SH-SY5Y (cell line): ENCODE measurements around the gene CAVIN2.

ENCODE experiments used
- GATA2 ChIP-seq: IDR thresholded peaks from 2 replicates; pipeline ENCODE4 v1.6.1; 2011; ENCODE audit warnings: mild to moderate bottlenecking, low read depth, low read length
- GATA3 ChIP-seq: IDR thresholded peaks from 2 replicates; pipeline ENCODE4 v1.6.1; 2011; ENCODE audit warnings: low read depth, mild to moderate bottlenecking, low read length, moderate library complexity

Gene CAVIN2, protein sequence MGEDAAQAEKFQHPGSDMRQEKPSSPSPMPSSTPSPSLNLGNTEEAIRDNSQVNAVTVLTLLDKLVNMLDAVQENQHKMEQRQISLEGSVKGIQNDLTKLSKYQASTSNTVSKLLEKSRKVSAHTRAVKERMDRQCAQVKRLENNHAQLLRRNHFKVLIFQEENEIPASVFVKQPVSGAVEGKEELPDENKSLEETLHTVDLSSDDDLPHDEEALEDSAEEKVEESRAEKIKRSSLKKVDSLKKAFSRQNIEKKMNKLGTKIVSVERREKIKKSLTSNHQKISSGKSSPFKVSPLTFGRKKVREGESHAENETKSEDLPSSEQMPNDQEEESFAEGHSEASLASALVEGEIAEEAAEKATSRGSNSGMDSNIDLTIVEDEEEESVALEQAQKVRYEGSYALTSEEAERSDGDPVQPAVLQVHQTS

DNA sequence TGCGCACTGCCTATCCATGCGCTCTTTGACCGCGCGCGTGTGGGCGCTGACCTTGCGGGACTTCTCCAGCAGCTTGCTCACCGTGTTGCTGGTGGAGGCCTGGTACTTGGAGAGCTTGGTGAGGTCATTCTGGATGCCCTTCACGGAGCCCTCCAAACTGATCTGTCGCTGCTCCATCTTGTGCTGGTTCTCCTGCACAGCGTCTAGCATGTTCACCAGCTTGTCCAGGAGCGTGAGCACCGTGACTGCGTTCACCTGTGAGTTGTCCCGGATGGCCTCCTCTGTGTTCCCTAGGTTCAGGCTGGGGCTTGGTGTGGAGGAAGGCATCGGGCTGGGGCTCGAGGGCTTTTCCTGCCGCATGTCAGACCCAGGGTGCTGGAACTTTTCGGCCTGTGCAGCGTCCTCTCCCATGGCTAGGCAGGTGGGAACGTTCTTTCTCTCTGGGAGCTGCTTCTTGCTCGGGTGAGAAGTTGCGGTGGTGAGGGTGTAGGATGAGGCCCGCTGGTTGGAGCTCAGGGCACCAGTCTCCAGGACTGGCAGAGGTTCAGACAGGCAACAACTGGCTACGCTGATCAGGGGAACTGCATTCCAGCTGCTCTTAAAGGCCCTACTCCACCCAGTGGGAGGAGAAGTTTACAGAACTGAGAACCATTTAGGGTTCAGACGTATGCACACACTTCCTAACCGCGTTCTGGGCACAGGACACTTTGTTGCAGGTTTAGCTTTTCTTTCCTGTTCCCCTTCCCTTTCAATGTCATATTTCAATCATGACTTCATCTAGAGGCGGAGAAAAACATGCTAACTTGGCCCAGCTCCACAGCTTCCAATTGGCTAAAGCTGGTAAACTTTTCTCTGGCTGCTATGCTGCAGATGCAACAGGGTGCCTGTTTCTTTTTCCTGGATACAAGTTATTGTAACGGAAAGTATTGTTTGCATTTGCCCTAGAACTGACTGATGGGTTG, at the start of gene CAVIN2:
TSS of gene CAVIN2 (minus strand) at position 574 of the 962 bp plus-strand sequence. CDS start at position 411, 163 bp downstream.
- TF ChIP-seq GATA3 (no peak), GATA2 (no peak)

- TF ChIP-seq GATA3: no peak
- no peak for TF ChIP-seq GATA2
Observed at GRCh38 chr2:191895743-191896142, 48.9 kb upstream of the CAVIN2 start.

GRCh38 chr2:191895195-191895594, 48.3 kb upstream of the CAVIN2 start:
- no peak for TF ChIP-seq GATA3
- TF ChIP-seq GATA2: no peak

DNA sequence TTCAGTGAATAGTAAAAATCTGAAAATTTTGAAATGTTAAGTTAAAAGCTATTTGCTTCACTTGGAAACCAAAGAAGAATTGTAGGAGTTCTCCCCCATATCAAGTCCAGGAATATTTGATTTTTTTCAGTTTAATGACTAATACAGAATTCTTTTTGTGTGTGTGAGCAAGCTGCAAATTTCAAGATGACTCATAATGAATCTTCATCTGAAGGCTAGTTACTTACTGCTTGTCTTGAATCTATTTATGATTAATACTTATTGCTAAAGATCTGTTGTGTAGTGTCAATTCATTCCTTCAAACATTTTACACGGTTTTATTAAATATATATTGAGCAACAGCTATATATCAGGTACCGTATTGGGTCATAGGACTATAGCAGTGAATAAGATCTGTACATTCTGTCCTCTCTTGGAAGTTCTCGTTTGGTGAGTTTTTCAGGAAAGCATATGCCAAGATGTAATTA, 47.8 kb upstream of the CAVIN2 start:
- TF ChIP-seq GATA2: no peak
- no peak for TF ChIP-seq GATA3

DNA sequence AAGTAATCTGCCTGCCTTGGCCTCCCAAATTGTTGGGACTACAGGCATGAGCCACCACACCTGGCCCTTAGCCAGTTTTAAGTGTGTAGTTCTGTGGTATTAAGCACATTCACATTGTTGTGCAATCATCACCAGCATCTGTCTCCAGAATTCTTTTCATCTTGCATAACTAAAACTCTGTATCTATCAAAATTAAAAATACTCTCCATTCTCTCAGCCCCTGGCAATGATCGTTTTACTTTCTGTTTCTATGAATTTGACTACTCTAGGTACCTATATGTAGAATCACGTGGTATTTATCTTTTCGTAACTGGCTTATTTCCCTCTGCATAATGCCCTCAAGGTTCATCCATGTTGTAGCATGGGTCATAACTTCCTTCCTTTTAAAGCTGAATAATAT, 45.5 kb upstream of the CAVIN2 start:
- TF ChIP-seq GATA2 (no peak), GATA3 (no peak)

- no peak for TF ChIP-seq GATA3
- no peak for TF ChIP-seq GATA2
Observed at GRCh38 chr2:191891656-191892055, 44.8 kb upstream of the CAVIN2 start.

GRCh38 chr2:191889931-191890330, 43.0 kb upstream of the CAVIN2 start:
- TF ChIP-seq GATA3 (no peak), GATA2 (no peak)

DNA sequence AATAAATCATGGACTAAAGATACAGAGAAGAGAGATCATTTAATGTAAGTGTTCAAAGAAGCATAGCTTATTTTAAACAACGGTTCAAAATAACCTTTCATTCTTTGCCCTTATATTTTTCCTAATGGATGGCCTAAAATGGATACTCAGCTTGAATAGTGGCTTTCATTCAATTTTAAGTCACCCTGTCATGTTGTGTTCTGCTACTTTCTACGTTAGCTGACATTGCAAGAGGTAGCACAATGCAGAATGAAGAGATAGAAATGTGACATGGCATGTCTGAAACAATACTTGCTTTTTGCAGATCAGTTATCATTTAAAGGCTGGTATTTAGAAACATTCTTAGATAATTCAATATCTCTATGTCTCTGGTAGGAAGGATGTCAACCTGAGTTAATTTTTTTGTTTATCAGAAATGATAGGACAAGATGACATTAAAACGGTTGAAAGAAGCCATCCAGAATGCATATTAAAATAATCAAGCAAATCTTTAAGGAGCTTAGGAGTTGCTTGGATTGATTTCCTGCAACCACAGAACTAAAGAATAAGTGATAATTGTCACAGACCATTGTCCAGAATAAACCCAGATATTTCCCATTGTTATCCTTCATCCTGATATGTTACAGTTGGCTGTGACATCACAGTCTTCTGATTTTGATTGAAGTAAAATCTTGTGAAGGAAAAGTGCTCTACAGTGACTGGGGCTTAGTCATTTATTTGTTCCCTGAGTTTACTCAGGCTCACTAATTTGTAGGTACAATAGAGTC, 41.7 kb upstream of the CAVIN2 start:
- TF ChIP-seq GATA2: no peak
- no peak for TF ChIP-seq GATA3

GRCh38 chr2:191885650-191886049, 38.8 kb upstream of the CAVIN2 start:
- TF ChIP-seq GATA2 (no peak), GATA3 (no peak)

DNA sequence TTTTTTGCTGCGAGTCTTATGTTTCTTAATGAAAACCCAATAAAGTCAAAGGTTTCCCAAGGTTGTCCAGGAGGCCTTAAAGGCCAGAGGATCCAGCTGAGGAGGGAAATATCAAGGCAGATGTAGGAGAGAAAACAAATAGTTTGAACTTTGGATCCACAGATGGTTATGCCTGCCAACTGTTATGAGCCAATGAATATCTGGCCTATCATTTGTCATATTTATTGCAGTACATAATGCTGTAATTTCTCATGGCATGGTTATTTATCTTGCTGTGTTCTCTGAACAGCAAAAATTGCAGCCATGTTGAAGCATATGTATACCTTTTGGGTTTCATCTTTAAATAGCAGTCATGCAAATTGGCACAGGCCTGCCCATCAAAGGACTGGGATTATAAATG, 38.2 kb upstream of the CAVIN2 start:
- TF ChIP-seq GATA2 (no peak), GATA3 (no peak)

DNA sequence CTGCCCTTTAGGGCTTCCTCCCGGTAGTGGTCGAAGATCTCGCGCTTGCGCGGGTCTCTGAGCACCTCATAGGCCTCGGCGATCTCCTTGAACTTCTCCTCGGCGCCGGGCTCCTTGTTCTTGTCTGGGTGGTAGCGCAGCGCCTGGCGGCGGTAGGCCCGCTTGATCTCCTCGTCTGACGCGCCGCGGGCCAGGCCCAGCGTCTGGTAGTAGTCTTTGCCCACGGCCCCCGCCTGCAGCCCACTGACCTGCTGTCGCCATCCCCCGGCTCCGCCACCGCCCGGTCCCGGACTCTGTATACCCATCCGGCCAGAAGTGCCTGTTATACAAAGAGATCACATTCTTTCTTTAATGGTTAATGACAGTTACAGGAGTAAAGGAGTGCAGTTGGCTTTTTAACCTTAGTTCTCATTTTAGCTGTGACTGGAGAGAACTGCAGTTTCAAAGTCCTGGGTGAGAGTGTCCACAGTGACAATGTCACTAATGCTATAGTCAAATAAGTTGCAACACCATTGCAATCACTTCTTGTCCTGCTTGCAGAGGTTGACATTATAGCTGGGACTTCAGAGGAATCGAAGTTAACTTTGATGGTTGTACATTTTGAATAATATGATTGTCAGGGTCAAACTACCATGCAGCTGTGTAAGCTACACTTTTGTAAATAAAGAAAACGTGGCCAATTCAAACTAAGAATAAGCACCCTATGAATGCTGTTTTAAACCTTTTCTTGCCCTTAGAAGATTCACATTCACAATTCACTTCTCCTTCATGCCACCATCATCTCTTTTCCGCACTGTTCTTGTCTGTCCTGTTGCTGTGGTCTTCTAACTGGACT, 35.3 kb upstream of the CAVIN2 start:
- TF ChIP-seq GATA3 (no peak), GATA2 (no peak)

- no peak for TF ChIP-seq GATA3
- TF ChIP-seq GATA2: no peak
Observed at GRCh38 chr2:191878548-191879279, 31.8 kb upstream of the CAVIN2 start.
